D721Med (cell line): Measurements from ENCODE around the gene MS4A4A.
"Not testable (repeated sequence)": the region's sequence is repeated elsewhere in the genome, so short reads cannot be mapped to it uniquely, and the experiment has no call there.

ENCODE experiments used
- DNase-seq: peaks from one replicate; pipeline ENCODE4 v3.0.0; 2011; ENCODE audit warnings: low spot score; ENCODE audit not compliant: insufficient read length
- FAIRE-seq: peaks from 2 replicates; lab custom pipeline; 2011; peaks lifted over from hg19 to GRCh38; lab: Jason Lieb, UNC
- TF ChIP-seq, protein P1 (sequence below): IDR thresholded peaks from 2 replicates; pipeline ENCODE4 v1.5.1; 2012; ENCODE audit warnings: mild to moderate bottlenecking, control low read depth; ENCODE audit not compliant: insufficient read depth; ENCODE audit errors: missing control alignments

MS4A4A gene

DNA sequence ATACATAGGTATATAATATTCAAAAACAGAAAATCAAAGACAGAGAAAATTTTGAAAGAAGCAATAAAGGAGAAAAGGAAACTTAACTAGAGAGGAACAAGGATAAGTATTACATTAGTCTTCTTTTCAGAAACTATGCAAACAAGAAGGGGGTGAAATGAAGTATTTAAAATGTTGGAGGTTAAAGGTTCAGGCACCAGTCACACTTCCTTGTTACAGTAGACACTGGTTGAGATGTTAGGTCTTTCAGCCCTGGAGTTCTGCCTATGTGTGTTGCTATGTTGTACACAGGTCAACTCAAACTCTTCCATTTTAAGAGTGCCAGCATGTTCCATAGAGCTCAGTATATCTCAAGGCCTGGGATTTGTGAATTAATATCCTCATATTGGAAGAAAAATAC lies 6.0 kb upstream of the MS4A4A start:
- TF ChIP-seq, protein P1, sequence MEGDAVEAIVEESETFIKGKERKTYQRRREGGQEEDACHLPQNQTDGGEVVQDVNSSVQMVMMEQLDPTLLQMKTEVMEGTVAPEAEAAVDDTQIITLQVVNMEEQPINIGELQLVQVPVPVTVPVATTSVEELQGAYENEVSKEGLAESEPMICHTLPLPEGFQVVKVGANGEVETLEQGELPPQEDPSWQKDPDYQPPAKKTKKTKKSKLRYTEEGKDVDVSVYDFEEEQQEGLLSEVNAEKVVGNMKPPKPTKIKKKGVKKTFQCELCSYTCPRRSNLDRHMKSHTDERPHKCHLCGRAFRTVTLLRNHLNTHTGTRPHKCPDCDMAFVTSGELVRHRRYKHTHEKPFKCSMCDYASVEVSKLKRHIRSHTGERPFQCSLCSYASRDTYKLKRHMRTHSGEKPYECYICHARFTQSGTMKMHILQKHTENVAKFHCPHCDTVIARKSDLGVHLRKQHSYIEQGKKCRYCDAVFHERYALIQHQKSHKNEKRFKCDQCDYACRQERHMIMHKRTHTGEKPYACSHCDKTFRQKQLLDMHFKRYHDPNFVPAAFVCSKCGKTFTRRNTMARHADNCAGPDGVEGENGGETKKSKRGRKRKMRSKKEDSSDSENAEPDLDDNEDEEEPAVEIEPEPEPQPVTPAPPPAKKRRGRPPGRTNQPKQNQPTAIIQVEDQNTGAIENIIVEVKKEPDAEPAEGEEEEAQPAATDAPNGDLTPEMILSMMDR, result no peak
- DNase-seq, result no peak
- no peak for FAIRE-seq

GRCh38 chr11:60281485-60281884 lies 1.0 kb downstream of the MS4A4A start:
- FAIRE-seq (no peak), DNase-seq (no peak)
- TF ChIP-seq, protein P1, result no peak

GRCh38 chr11:60282286-60282685 lies 1.8 kb downstream of the MS4A4A start:
- no peak for FAIRE-seq
- DNase-seq, result no peak
- TF ChIP-seq, protein P1, result no peak

GRCh38 chr11:60285411-60286126 lies 5.1 kb downstream of the MS4A4A start:
- not testable (repeated sequence) for FAIRE-seq, DNase-seq

- FAIRE-seq, result no peak
- DNase-seq, result no peak
- TF ChIP-seq, protein P1, result no peak
Measured at GRCh38 chr11:60288531-60288930, 8.1 kb downstream of the MS4A4A start.

- DNase-seq (no peak), FAIRE-seq (no peak)
- TF ChIP-seq, protein P1, result no peak
Measured at GRCh38 chr11:60292145-60292544, 11.7 kb downstream of the MS4A4A start.

GRCh38 chr11:60301178-60301577 lies 20.7 kb downstream of the MS4A4A start:
- no peak for FAIRE-seq
- TF ChIP-seq, protein P1, result no peak
- DNase-seq, result no peak

DNA sequence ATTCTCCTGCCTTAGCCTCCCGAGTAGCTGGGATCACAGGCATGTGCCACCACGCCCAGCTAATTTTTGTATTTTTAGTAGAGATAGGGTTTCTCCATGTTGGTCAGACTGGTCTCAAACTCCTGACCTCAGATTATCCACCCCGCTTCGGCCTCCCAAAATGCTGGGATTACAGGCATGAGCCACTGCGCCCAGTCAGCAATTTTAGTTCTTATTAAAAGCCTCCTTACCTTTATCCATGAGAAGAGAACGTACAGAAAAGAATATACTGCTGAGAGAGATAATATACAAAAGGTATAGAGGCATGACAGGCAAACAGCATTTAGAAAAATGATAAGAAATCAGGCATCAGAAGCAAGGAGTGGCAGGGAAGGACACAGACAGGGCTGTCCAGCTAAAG lies 21.4 kb downstream of the MS4A4A start:
- not testable (repeated sequence) for DNase-seq, FAIRE-seq
